ENCODE data around the gene GHSR. TPM values are rescaled to one million over a fixed set of nuclear protein-coding genes. Genes with fewer than 3 reads are reported as not detected.
A peak's percentile ranks its signal among the peaks of the same experiment; 100 is the strongest.

Gene GHSR
- total RNA-seq, 1 donor from 2014 or later, result not detected

DNA sequence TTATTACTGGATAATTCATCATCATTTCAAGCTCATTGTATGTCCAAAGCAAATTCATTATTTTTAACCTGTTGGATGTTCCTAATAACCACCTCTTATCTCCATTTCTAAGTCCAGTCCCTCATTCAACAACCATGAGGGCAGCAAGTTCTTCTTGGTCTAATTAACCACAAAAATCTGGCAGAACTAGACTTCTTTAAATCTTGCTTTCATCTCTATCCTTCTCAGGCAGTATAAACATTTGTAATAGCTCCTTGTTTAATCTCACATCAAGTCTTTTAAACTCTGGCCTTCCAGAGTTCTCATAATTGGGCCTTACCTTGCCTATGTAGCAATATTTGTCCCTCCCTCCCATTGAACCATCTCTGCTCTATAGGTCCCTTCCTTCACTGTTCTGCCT is 17.0 kb upstream of the GHSR start:
- Histone ChIP-seq H3K27ac (no peak overlapping the region), H3K79me2 (ENCODE audit: low read depth) (no peaks in the 10 kb centered on the region), H3K27me3 (no peaks in the 10 kb centered on the region), H3K36me3 (no peaks in the 10 kb centered on the region), H4K20me1 (ENCODE audit: low read depth) (no peaks in the 10 kb centered on the region), H3F3A (ENCODE audit: low read depth) (no peaks in the 10 kb centered on the region), H3K4me3 (no peak overlapping the region), H3K4me1 (no peaks in the 10 kb centered on the region), H3K4me2 (no peak overlapping the region), H3K9me3 (ENCODE audit: low read depth) (no peaks in the 10 kb centered on the region), H2AFZ (replicated peaks) (no peak overlapping the region), H3K9ac (no peak overlapping the region)
- TF ChIP-seq CTCF (IDR thresholded peaks at IDR 0.05), result no peak
- no peak for TF ChIP-seq EZH2phosphoT487 (IDR thresholded peaks at IDR 0.05)
- TF ChIP-seq EZH2 (IDR thresholded peaks at IDR 0.05), result no peak
- H3K36me3 Mint-ChIP-seq, result no peaks in the 10 kb centered on the region
- no peak for DNase-seq (ENCODE audit: low spot score)
- no peak overlapping the region for H3K27ac Mint-ChIP-seq
- H3K4me3 Mint-ChIP-seq, result no peak overlapping the region
- H3K9me3 Mint-ChIP-seq, result no peaks in the 10 kb centered on the region
- H3K4me1 Mint-ChIP-seq, result no peaks in the 10 kb centered on the region
- peaks cover 6% of the 10 kb centered on the region for H3K27me3 Mint-ChIP-seq (ENCODE audit: insufficient read depth, low read depth)

GRCh38 chr3:172464306-172464705 is 16.1 kb upstream of the GHSR start:
- no peaks in the 10 kb centered on the region for H3F3A ChIP-seq (ENCODE audit: low read depth)
- Mint-ChIP-seq H3K9me3 (no peaks in the 10 kb centered on the region), H3K4me1 (no peaks in the 10 kb centered on the region), H3K27ac (no peak overlapping the region), H3K36me3 (no peaks in the 10 kb centered on the region), H3K27me3 (ENCODE audit: insufficient read depth, low read depth) (peaks cover 6% of the 10 kb centered on the region), H3K4me3 (no peak overlapping the region)
- H4K20me1 ChIP-seq (ENCODE audit: low read depth), result no peaks in the 10 kb centered on the region
- no peak for DNase-seq (ENCODE audit: low spot score)
- H3K4me2 ChIP-seq, result no peak overlapping the region
- no peak overlapping the region for H3K27ac ChIP-seq
- H3K79me2 ChIP-seq (ENCODE audit: low read depth), result no peaks in the 10 kb centered on the region
- H3K4me3 ChIP-seq, result no peak overlapping the region
- no peak overlapping the region for H3K9ac ChIP-seq
- no peak overlapping the region for H2AFZ ChIP-seq (replicated peaks)
- TF ChIP-seq EZH2 (IDR thresholded peaks at IDR 0.05), result no peak
- TF ChIP-seq EZH2phosphoT487 (IDR thresholded peaks at IDR 0.05), result no peak
- TF ChIP-seq CTCF (IDR thresholded peaks at IDR 0.05), result no peak
- no peaks in the 10 kb centered on the region for H3K9me3 ChIP-seq (ENCODE audit: low read depth)
- no peaks in the 10 kb centered on the region for H3K36me3 ChIP-seq
- H3K27me3 ChIP-seq, result no peaks in the 10 kb centered on the region
- H3K4me1 ChIP-seq, result no peaks in the 10 kb centered on the region

GRCh38 chr3:172461530-172462138 is 13.4 kb upstream of the GHSR start:
- Histone ChIP-seq H3K4me2 (no peak overlapping the region), H3K9ac (no peak overlapping the region), H3K36me3 (no peaks in the 10 kb centered on the region), H3K27ac (no peak overlapping the region), H3F3A (ENCODE audit: low read depth) (no peaks in the 10 kb centered on the region), H4K20me1 (ENCODE audit: low read depth) (no peaks in the 10 kb centered on the region), H3K27me3 (no peaks in the 10 kb centered on the region), H2AFZ (replicated peaks) (no peak overlapping the region), H3K4me1 (no peaks in the 10 kb centered on the region), H3K9me3 (ENCODE audit: low read depth) (no peaks in the 10 kb centered on the region), H3K79me2 (ENCODE audit: low read depth) (no peaks in the 10 kb centered on the region), H3K4me3 (no peak overlapping the region)
- H3K27me3 Mint-ChIP-seq (ENCODE audit: insufficient read depth, low read depth), result peaks cover 4% of the 10 kb centered on the region
- DNase-seq (ENCODE audit: low spot score), result peak; percentile 42
- TF ChIP-seq EZH2 (IDR thresholded peaks at IDR 0.05) (no peak), CTCF (IDR thresholded peaks at IDR 0.05) (peak; percentile 89)
- no peak overlapping the region for H3K27ac Mint-ChIP-seq
- no peaks in the 10 kb centered on the region for H3K9me3 Mint-ChIP-seq
- no peaks in the 10 kb centered on the region for H3K4me1 Mint-ChIP-seq
- no peak overlapping the region for H3K4me3 Mint-ChIP-seq
- H3K36me3 Mint-ChIP-seq, result no peaks in the 10 kb centered on the region
